GM18508 (cell line): ENCODE results near the gene PYROXD2.

Experiments used
- ATAC-seq: cut with Tn5 transposase; IDR thresholded peaks from one replicate; pipeline ENCODE4 v1.9.1; 2021; ENCODE audit warnings: moderate number of reproducible peaks; ENCODE audit not compliant: insufficient read depth, unreplicated experiment

The PYROXD2 gene

DNA sequence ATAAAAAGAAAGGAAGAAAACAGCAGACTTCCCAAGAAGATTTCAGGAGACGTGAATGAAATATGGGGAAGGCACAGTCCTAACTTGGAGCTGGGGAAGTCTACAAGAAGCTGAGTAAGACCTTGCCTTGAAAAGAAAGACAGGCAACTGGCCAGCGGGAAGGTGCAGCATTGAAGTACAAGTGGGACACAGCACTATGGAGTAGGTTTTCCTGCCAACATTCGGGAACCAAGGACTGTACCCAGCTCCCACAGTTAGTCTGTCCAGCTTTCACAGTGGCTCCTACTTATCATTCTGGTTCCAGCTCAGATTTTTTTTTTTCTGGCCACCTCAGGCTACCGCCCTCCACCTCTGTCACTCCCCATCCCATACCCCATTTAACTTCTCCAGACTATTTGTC is 21.7 kb upstream of the PYROXD2 start:
- no peak for ATAC-seq

- ATAC-seq: no peak
Measured at GRCh38 chr10:98435178-98435577, 20.2 kb upstream of the PYROXD2 start.

- ATAC-seq: no peak
Measured at GRCh38 chr10:98433881-98434732, 19.1 kb upstream of the PYROXD2 start.

DNA sequence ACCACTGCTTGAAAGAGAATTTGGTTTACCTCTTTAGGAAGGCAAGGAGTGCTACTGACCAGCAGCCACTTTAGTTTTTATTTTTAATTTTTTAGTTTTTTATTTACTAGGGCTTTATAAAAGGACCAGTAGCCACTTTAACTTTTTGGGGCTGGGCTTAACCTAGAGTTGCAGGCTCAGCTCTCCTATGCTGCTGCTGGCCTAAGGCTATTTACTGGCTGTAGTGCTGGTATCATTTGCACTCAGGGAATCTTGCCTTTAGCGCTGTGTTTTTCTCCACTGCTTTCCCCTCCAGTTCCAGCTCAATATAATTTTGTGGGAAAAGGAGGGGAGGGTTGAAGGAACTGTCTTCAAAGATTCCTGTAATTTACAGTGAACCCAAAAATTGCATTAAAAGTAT is 18.4 kb upstream of the PYROXD2 start:
- no peak for ATAC-seq

DNA sequence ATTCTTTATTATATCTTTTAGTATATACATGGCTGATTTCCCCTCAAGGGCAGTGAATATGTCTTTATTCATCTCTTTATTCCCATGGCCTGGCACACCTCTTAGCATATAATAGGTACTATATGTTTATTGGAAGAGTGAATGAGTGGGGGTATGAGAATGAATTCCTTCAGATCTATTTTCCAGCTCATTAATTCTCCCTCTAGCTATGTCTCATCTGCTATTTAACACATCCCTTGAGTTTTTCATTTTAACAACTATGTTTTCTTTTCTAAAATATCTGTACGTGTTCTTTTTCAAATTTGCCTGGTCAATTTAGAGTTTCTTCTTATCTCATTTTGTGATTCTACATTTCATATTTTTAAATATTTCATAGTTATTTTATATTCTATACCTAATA is 17.3 kb upstream of the PYROXD2 start:
- no peak for ATAC-seq

DNA sequence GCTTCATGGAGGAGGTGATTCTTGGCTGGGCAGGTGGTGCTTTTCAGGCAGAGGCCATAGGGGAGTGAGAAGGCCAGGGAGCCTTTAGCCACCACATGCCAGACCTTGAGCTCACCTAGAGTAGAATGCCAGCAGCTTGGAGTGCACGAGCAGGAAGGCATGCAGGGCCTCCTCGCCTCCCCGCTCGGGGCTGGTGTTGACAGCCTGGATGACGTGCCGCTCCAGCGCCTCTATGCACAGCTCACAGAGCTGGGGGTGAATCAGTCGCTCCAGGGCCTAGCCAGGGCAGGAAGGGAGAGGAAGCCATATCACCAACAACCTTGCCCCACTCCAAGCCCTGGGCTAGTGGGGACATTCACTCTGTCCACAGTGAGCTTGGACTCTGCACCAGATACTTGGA is 16.0 kb upstream of the PYROXD2 start:
- ATAC-seq: no peak

DNA sequence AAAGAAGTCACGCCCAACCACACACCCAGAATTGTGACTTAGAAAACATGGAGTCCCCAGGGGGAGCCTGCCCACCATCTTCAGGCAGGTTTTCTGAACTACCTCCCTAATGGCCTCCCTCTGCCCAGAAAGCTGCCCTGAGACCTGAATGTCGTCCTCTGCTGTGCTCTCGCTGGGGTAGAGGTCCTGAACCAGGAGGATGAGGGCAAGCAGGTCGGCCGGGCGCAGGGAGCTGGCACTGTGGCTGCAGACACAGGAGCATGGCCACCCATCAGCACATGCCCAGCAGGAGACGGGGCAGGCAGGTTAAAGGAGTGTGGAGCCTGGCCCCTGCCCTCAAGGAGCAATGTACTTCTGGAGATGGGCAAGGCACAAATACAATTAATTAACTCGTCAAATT is 15.4 kb upstream of the PYROXD2 start:
- no peak for ATAC-seq

GRCh38 chr10:98429320-98430072 is 14.5 kb upstream of the PYROXD2 start:
- ATAC-seq: no peak

DNA sequence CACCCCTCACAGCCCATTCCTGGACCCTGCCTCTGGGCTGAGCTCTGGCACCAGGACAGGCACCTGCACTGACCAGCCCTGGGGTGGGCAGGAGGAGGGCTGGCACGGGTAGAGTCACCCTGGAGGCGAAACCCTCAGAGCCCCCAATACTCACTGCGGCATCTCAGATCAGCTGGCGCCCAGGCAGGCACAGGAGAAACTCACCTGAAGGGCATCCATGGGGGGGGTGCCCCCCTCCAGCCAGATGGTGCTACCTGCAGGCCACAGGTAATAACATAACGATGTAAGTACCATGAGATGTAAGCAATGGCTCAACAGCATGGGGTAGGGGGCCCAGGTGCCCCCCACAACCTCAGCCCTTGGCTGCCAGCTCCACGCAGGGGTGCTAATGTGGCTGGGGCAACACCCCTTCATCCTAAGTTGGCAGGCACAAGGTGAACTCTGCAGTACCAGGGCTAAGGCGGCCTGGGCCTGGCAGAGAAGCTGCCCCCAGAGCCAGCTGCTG is 12.1 kb upstream of the PYROXD2 start:
- ATAC-seq: no peak

DNA sequence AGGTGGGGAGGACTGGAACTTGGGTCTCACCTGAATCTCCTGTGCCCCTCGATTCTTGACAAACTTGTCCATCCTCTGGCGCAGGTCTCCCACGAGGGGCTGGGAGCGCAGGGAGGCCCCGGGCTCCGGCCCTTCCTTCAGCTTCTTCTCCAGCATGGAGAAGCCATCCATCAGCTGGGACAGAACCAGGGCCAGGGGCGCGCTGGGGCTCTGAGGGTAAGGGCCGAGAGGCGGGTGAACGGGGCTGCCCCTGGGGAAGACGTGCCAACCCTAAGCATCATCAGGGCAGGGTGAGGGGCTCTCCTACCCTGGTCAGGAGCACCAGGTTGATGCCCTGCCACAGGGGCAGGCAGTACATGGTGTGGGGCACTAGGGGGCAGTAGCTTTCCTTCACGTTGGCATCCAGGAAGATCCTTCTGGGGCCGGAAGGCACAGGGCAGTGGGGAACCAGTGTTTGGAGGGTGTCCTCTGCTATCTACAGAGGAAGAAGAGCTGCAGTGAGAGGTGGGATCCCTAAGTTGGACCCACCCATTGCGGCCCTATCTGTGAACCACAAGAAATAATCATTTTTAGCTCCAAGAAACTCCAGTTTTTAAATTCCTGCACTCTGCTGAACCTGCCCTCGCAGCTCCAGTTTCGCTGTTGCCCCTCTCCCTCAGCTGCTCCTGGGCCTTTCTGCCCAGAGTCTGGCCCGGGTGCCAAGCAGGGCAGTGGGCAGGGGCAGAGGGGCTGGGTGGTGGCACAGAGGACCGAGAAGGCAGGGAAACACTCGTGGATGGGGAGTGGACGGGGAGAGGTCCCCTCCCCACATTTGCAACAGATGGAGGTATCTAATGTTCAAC is 10.8 kb upstream of the PYROXD2 start:
- peak; percentile 66 for ATAC-seq

DNA sequence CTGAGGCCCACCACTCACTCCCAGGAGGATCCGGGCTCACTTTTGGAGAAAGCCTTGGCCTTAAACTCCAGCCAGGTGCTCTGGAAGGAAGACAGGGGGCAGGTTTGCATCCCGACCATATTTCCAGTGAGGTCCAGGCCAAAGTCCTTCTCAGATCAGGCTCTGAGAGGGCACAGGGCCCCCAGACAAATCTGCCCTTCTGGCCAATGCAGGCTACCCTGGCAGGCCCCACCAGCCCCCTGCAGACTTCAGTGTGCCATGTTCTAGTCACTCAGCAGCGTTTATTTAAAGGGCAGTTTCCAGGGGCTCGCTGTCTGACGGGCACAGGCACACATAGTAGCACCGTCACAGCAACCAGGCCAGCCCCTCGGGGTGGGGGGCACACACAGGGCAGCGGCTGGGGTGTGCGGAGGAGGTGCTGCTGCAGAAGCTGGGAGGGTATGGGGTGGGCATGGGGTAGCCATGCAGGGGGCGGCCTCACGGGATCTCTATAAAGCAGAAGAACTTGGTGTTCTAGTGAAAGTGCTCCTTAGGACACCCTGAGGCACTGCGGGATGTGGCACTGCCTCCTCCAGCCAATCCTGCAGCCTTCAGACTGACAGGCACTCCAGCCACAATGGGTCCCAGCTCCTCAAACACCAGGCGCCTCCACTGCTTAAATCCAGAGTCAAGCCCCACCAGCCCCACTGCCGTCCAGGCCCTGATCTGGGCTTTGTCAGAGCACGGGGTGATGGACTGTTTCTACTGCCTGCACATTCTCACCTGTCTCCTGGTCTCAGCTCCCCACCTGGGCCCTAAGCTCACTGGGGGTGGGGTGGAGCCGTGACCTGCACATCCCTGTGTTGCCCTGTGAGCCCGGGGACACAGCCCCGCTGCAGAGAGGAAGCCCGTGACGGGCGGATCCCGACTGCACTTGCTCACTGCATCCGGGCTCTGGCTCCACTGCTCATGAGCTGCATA is 9.6 kb upstream of the PYROXD2 start:
- no peak for ATAC-seq

GRCh38 chr10:98423691-98424120 is 8.7 kb upstream of the PYROXD2 start:
- no peak for ATAC-seq

DNA sequence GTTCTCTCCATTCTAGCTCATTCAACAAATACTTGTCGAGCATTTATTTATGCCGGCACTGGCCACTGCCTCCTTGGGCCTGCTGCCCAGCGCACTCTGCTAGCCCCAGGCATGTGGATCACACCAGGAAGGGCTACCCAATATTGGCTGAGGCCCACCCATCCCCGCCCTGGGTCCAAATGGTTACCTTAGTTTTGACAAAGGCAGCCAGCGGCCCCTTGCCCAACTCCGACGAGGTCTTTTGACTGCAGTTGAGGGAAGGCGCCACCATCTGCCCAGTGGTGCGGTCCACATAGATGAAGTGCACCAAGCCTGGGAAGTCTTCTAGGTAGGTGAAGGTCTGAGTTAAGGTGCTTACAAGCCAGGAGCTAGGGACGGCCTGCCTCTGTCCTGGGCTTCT is 7.2 kb upstream of the PYROXD2 start:
- ATAC-seq: no peak

DNA sequence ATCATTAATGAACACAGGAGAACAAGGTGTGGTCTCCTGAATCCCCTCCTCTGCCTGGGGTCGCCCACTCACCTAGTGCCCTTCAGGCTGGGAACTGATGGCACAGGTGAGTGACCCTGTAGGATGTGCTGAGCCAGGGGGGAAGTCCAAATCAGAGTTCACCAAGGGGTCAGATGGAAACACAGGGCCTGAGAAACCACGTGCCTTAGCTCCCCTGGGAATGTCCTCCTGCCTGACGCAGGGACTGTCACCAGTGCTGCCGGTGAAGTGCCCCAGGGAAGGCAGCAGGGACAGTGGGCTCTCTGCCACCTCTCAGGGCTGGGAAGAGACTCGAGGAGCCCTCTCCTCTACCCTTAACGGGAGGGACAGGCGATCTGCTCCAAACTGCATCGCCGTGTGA is 5.8 kb upstream of the PYROXD2 start:
- ATAC-seq: no peak

DNA sequence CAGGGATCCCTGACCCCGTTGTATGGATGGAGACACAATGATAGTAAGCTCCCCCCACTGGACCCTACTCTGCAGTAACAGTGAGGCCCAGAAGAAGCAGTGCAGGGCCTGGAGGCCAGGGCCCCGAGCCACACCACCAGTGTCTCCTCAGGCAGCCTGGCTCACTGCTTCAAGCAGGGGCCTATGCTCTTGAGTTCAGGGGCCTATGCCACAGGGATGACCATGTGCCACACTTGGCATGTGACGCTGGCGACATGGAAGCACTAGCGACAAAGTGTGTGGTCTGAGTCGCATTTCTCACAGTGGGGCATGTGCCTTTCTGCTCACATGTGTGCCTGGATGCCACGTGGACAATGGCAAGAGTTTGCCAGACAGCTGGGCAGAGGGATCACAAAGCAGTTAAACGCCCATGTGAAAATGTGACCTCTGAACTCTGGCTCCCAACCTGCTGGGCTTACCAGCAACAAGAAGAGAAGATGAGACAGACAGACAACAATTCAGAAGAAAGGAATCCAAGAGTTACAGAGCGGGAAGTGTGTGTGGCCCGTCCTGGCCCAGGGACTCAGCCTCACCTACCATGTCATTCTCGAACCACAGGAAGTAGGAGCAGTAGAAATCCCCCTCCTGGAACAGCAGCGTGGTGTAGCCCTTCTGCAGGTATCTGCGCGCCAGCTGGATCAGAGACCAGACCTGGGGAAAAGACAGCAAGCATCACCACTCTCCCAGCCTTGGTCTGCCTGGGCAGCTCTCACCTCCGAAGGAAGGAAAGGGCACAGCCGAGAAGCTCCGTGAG is 4.7 kb upstream of the PYROXD2 start:
- ATAC-seq: no peak

DNA sequence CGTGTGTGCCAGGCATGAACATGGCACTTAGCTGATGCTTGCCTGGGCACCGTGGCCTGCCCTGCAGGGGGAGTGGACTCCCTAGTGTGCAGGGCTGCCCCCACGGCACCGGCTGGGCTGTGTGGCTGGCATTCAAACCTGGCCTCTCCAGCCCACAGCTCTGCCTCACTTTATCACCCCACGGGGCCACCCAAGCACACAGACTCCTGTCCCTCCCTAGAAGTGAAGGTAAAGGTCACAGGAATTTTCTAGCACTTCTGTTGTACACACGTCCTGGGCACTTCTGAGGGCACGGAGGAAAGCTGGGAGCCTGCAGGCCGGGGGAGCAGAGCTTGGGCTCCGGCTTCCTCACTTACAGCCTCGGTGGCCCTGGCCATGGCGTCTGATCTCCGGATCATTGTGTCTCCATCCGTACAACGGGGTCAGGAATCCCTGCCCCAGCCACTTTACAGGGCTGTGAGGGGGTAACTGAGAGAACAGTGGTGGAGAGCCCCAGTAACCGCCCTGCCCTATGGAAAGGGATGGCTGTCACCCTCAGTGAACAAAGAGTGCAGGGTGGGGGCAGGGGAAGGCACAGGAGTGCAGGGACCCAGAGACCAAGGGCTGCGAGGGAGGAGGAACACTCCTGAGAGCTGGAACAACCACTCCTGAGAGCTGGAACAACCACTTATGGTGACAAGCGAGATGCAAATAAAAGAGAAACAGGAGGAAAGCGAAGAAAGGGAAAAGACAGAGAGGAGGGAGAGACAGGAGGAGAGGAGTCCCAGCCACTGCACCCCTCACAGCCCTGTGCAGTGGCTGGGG is 3.9 kb upstream of the PYROXD2 start:
- no peak for ATAC-seq

- ATAC-seq: no peak
Measured at GRCh38 chr10:98417973-98418664, 3.1 kb upstream of the PYROXD2 start.
